HepG2 (cell line): ENCODE measurements around the gene RGS5. TPM values are rescaled to one million over a fixed set of nuclear protein-coding genes. Genes with fewer than 3 reads are reported as not detected.

Experiments used
- ATAC-seq: fragments of 200-7000 bp; cut with Tn5 transposase; 3 replicates; pipeline ENCODE4 v1.9.1; 2020; ENCODE audit warnings: mild to moderate bottlenecking, moderate library complexity
- BruUV-seq: library from RNA; stranded (reverse); fragments of 400-500 nt; replicated peaks from 2 replicates; lab custom pipeline; 2021; lab: Mats Ljungman, UMichigan
- CTCF ChIA-PET: fragments of 300-600 bp; formaldehyde crosslinking; extraction: SDS; loops from one replicate; lab custom pipeline; 2021; ENCODE audit warnings: low total read pairs, inconsistent platforms, low intra/inter-chr PET ratio; lab: Yijun Ruan, JAX
- POLR2A ChIA-PET: fragments of 350-600 bp; sonication (Branson Sonifier 250); formaldehyde crosslinking; loops from one replicate; lab custom pipeline; 2020; ENCODE audit warnings: antibody characterized with exemption, inconsistent platforms; lab: Yijun Ruan, JAX
- DNase-seq: peaks from one replicate; pipeline ENCODE4 v3.0.0-alpha.2; 2015; ENCODE audit warnings: low spot score
- FAIRE-seq: peaks from 3 replicates; lab custom pipeline; 2011; peaks lifted over from hg19 to GRCh38; lab: Jason Lieb, UNC
- H2AFZ ChIP-seq: one replicate; pipeline ENCODE4 v1.6.1; 2011; ENCODE audit warnings: low read length, inconsistent platforms
- H3K27ac ChIP-seq: fragments of 300-600 bp; 3 replicates; pipeline ENCODE4 v1.8.0; 2011; ENCODE audit warnings: mixed run types, mild to moderate bottlenecking, mixed read lengths, low read length, inconsistent platforms; ENCODE audit not compliant: insufficient read depth; ENCODE audit errors: extremely low read length
- H3K27me3 ChIP-seq, 2 experiments: fragments of 200-600 bp in 1 of 2; 2 replicates in 1 of 2; 3 replicates in 1 of 2; pipeline versions ENCODE4 v1.6.0 to v1.8.0; 2011; ENCODE audit warnings: low read length in 2 of 2, mild to moderate bottlenecking in 2 of 2, moderate library complexity in 2 of 2, inconsistent platforms in 1 of 2; ENCODE audit not compliant: insufficient read depth in 2 of 2, control insufficient read depth in 1 of 2
- H3K36me3 ChIP-seq, 2 experiments: fragments of 200-600 bp in 1 of 2; replicated peaks in 1 of 2; 2 replicates in 1 of 2; 3 replicates in 1 of 2; pipeline versions ENCODE4 v1.5.1 to v1.8.0; 2011; ENCODE audit warnings: low read length in 2 of 2, inconsistent platforms in 1 of 2; ENCODE audit not compliant: insufficient read depth in 2 of 2, control insufficient read depth in 1 of 2
- H3K4me1 ChIP-seq: 2 replicates; pipeline ENCODE4 v1.5.1; 2012; ENCODE audit warnings: low read length, inconsistent platforms; ENCODE audit not compliant: insufficient read depth
- H3K4me2 ChIP-seq: 2 replicates; pipeline ENCODE4 v1.6.0; 2011; ENCODE audit warnings: low read depth, low read length, inconsistent platforms
- H3K4me3 ChIP-seq, 3 experiments: fragments of 200-600 bp in 1 of 3; sonication (generic), shearing (Covaris generic) in 1 of 3; replicated peaks in 1 of 3; 2 replicates each; pipeline ENCODE4 v1.5.1; 2011 to 2016; ENCODE audit warnings: low read length in 3 of 3, inconsistent platforms in 2 of 3, low read depth in 2 of 3, mild to moderate bottlenecking in 2 of 3, control low read depth in 1 of 3, mixed read lengths in 1 of 3; ENCODE audit not compliant: insufficient read depth in 1 of 3
- H3K79me2 ChIP-seq: one replicate; pipeline ENCODE4 v1.6.1; 2011; ENCODE audit warnings: low read length, inconsistent platforms; ENCODE audit not compliant: insufficient read depth
- H3K9ac ChIP-seq: 2 replicates; pipeline ENCODE4 v1.6.0; 2011; ENCODE audit warnings: mild to moderate bottlenecking, low read depth, low read length, inconsistent platforms; ENCODE audit not compliant: insufficient read depth
- H3K9me3 ChIP-seq: 2 replicates; pipeline ENCODE4 v1.5.1; 2012; ENCODE audit warnings: mild to moderate bottlenecking, low read length
- H4K20me1 ChIP-seq: 2 replicates; pipeline ENCODE4 v1.6.0; 2011; ENCODE audit warnings: inconsistent platforms, mild to moderate bottlenecking, low read length, moderate library complexity; ENCODE audit not compliant: insufficient read depth
- CBFB ChIP-seq: sonication (generic); formaldehyde crosslinking; IDR thresholded peaks from 2 replicates; pipeline ENCODE4 v1.4.0; 2020; ENCODE audit warnings: missing genetic modification reagents
- ELF3 ChIP-seq: IDR thresholded peaks from 2 replicates; pipeline ENCODE4 v1.6.1; 2016; ENCODE audit warnings: missing genetic modification reagents, missing compliant biosample characterization
- HNF4G ChIP-seq, 2 experiments: sonication (generic) in 1 of 2; formaldehyde crosslinking in 1 of 2; IDR thresholded peaks; 2 replicates each; pipeline versions ENCODE4 v1.4.0 to v1.6.1; 2011 to 2020; ENCODE audit warnings: borderline replicate concordance in 2 of 2, low read depth in 2 of 2, mild to moderate bottlenecking in 2 of 2, low read length in 1 of 2, missing genetic modification reagents in 1 of 2, moderate library complexity in 1 of 2
- LCORL ChIP-seq, 2 experiments: fragments of 450-650 bp in 1 of 2; sonication (generic) in 1 of 2; formaldehyde crosslinking in 1 of 2; IDR thresholded peaks; 2 replicates each; pipeline versions ENCODE4 v1.5.0 to v1.6.1; 2017 to 2020; ENCODE audit warnings: antibody characterized with exemption in 1 of 2, missing genetic modification reagents in 1 of 2
- MBNL3 ChIP-seq: fragments of 250-450 bp; sonication (Bioruptor Pico); conservative IDR thresholded peaks from 2 replicates; pipeline ENCODE4 v1.8.0; 2022; ENCODE audit warnings: mild to moderate bottlenecking, inconsistent platforms
- MEIS2 ChIP-seq: sonication (generic); formaldehyde crosslinking; IDR thresholded peaks from 2 replicates; pipeline ENCODE4 v1.9.0; 2021; ENCODE audit warnings: mild to moderate bottlenecking, missing genetic modification reagents
- NFRKB ChIP-seq: fragments of 450-650 bp; IDR thresholded peaks from 2 replicates; pipeline ENCODE4 v1.6.1; 2017
- POLR2AphosphoS2 ChIP-seq: IDR thresholded peaks from 2 replicates; pipeline ENCODE4 v1.6.1; 2011; ENCODE audit warnings: low read depth, low read length, improper control_type of control experiment
- PRDM10 ChIP-seq: sonication (generic); formaldehyde crosslinking; IDR thresholded peaks from 2 replicates; pipeline ENCODE4 v1.4.0; 2020; ENCODE audit warnings: low read depth, missing genetic modification reagents
- RBM22 ChIP-seq: fragments of 200-400 bp; formaldehyde crosslinking; optimal IDR thresholded peaks from 2 replicates; pipeline ENCODE3; 2017; ENCODE audit warnings: mild to moderate bottlenecking, low read length, moderate library complexity
- SALL1 ChIP-seq: sonication (generic); formaldehyde crosslinking; IDR thresholded peaks from 2 replicates; pipeline ENCODE4 v1.8.0; 2022; ENCODE audit warnings: mild to moderate bottlenecking, missing genetic modification reagents
- SAP130 ChIP-seq: IDR thresholded peaks from 2 replicates; pipeline ENCODE4 v1.6.1; 2016; ENCODE audit warnings: low read depth
- ZNF335 ChIP-seq: sonication (generic); formaldehyde crosslinking; IDR thresholded peaks from 2 replicates; pipeline ENCODE4 v1.4.0; 2020; ENCODE audit warnings: missing genetic modification reagents
- ZNF350 ChIP-seq: sonication (generic); formaldehyde crosslinking; IDR thresholded peaks from 2 replicates; pipeline ENCODE4 v1.4.0; 2020; ENCODE audit warnings: mild to moderate bottlenecking, low read depth, missing genetic modification reagents, borderline replicate concordance
- ZNF652 ChIP-seq: IDR thresholded peaks from 2 replicates; pipeline ENCODE4 v1.6.1; 2016; ENCODE audit warnings: low read depth, borderline replicate concordance
- ZNF674 ChIP-seq: sonication (generic); formaldehyde crosslinking; IDR thresholded peaks from 2 replicates; pipeline ENCODE4 v1.5.0; 2020; ENCODE audit warnings: low read depth, mild to moderate bottlenecking, missing genetic modification reagents
- ZSCAN21 ChIP-seq: sonication (generic); formaldehyde crosslinking; IDR thresholded peaks from 2 replicates; pipeline ENCODE4 v1.8.0; 2022; ENCODE audit warnings: mild to moderate bottlenecking, missing genetic modification reagents, moderate library complexity, borderline replicate concordance
- WGBS: methylation state at CpG from one replicate; pipeline ENCODE4 v1.1.6; 2017; ENCODE audit warnings: low lambda C conversion rate; 5-methylcytosine and 5-hydroxymethylcytosine counted together
- in situ Hi-C: cut with HindIII; loops from 2 replicates; pipeline ENCODE4 v1.10.0; 2017; ENCODE audit warnings: low pct_unique_long_range_greater_than_20kb; ENCODE audit not compliant: extremely low pct_ligation_motif_present
- intact Hi-C: fragments of 100-400 bp; cut with micrococcal nuclease; formaldehyde crosslinking; loops from one replicate; pipeline ENCODE4 v1.10.0; 2022; ENCODE audit not compliant: unreplicated experiment
- polyA plus RNA-seq, 8 experiments: library from polyadenylated mRNA; depleted of rRNA in 3 of 8; stranded (reverse) in 7 of 8; unstranded in 1 of 8; fragments of >200 nt; fragmentation: Illumina TruSeq in 4 of 8; extraction: Trizol in 4 of 8; gene quantifications; 2 replicates each; pipeline versions ENCODE4 v1.2.1 to v1.2.3, GENCODE V29; 2011 to 2016; ENCODE audit warnings: low read depth in 4 of 8, missing spikeins in 1 of 8, mixed read lengths in 1 of 8; ENCODE audit not compliant: insufficient read depth in 1 of 8
- total RNA-seq, 5 experiments: library from RNA; depleted of rRNA; stranded (reverse); fragments of >200 nt; fragmentation: Illumina TruSeq; extraction: Trizol; gene quantifications; 2 replicates each; pipeline ENCODE4 v1.2.3, GENCODE V29; 2016; ENCODE audit warnings: low read depth in 1 of 5

The RGS5 gene
- total and polyA plus RNA-seq, 2 of the 13 experiments (the other 11 are each of a cell fraction or from before 2014, with no cell fraction given), result 1.9 to 2.3 TPM

GRCh38 chr1:163147019-163147418, 55.7 kb downstream of the RGS5 start:
- no peak for TF ChIP-seq ZSCAN21 (CRISPR knock-in tag)
- no peak for TF ChIP-seq ZNF335 (CRISPR knock-in tag)
- no peak for TF ChIP-seq MEIS2 (CRISPR knock-in tag)
- no peak for TF ChIP-seq NFRKB
- no peak for TF ChIP-seq SAP130
- TF ChIP-seq MBNL3 (CRISPR knock-in tag), result no peak
- TF ChIP-seq ZNF652, result no peak
- no peak for TF ChIP-seq SALL1 (CRISPR knock-in tag)
- no peak for TF ChIP-seq LCORL (IDR thresholded peaks at IDR 0.05)
- no peak for TF ChIP-seq LCORL (CRISPR knock-in tag; IDR thresholded peaks at IDR 0.05)
- TF ChIP-seq HNF4G (IDR thresholded peaks at IDR 0.05; ENCODE audit: borderline replicate concordance, low read depth, low read length), result no peak
- TF ChIP-seq HNF4G (CRISPR knock-in tag; IDR thresholded peaks at IDR 0.05; ENCODE audit: borderline replicate concordance, low read depth), result no peak
- no peak for TF ChIP-seq RBM22
- TF ChIP-seq CBFB (CRISPR knock-in tag), result no peak
- no peak for TF ChIP-seq POLR2AphosphoS2
- TF ChIP-seq PRDM10 (CRISPR knock-in tag), result no peak
- no peak for TF ChIP-seq ELF3
- no peak for TF ChIP-seq ZNF674
- no peak for TF ChIP-seq ZNF350 (CRISPR knock-in tag)
- Histone ChIP-seq H3K4me1 (no peaks in the 10 kb centered on the region), H4K20me1 (no peaks in the 10 kb centered on the region), H3K27ac (no peak overlapping the region), H3K9ac (no peak overlapping the region), H3K4me2 (no peak overlapping the region), H3K4me3 (no peak overlapping the region), H3K9me3 (no peaks in the 10 kb centered on the region), H2AFZ (no peak overlapping the region), H3K27me3 (no peaks in the 10 kb centered on the region), H3K36me3 (no peaks in the 10 kb centered on the region), H3K79me2 (no peaks in the 10 kb centered on the region)
- intact Hi-C loops, result no loop called here
- no peak for ATAC-seq
- WGBS, result 78% methylated on average over 3 of the region's 3 CpGs
- ChIA-PET CTCF (no interaction called here), POLR2A (no interaction called here)
- BruUV-seq, result no TSS peak
- DNase-seq, result no peak
- in situ Hi-C loops, result no loop called here
- no peak for FAIRE-seq
